WTC11 (cell line): ENCODE results near the gene SNX19.

Experiments
- CREB1 ChIP-seq: sonication (generic); formaldehyde crosslinking; IDR thresholded peaks from 2 replicates; pipeline ENCODE4 v1.8.0; 2023; ENCODE audit warnings: mild to moderate bottlenecking, missing genetic modification reagents
- EMX1 ChIP-seq: fragments of 250-450 bp; sonication (Bioruptor Pico); IDR thresholded peaks from 2 replicates; pipeline ENCODE4 v1.8.0; 2021; ENCODE audit warnings: mild to moderate bottlenecking
- NR2C2 ChIP-seq: sonication (generic); formaldehyde crosslinking; IDR thresholded peaks from 2 replicates; pipeline ENCODE4 v1.8.0; 2022; ENCODE audit warnings: mild to moderate bottlenecking, missing genetic modification reagents
- SP1 ChIP-seq: sonication (generic); formaldehyde crosslinking; conservative IDR thresholded peaks from 2 replicates; pipeline ENCODE4 v1.8.1; 2022; ENCODE audit warnings: missing genetic modification reagents
- TEAD4 ChIP-seq: sonication (generic); formaldehyde crosslinking; IDR thresholded peaks from 2 replicates; pipeline ENCODE4 v1.8.0; 2022; ENCODE audit warnings: mild to moderate bottlenecking, missing genetic modification reagents
- ZBTB21 ChIP-seq: sonication (generic); formaldehyde crosslinking; IDR thresholded peaks from 2 replicates; pipeline ENCODE4 v1.8.1; 2023; ENCODE audit warnings: mild to moderate bottlenecking, missing genetic modification reagents, borderline replicate concordance
- ZNF121 ChIP-seq: sonication (generic); formaldehyde crosslinking; IDR thresholded peaks from 2 replicates; pipeline ENCODE4 v1.8.0; 2023; ENCODE audit warnings: missing genetic modification reagents
- TF ChIP-seq, protein P1 (sequence below): fragments of 200-600 bp; IDR thresholded peaks from 2 replicates; pipeline ENCODE4 v1.8.0; 2022; ENCODE audit warnings: antibody characterized with exemption
- TF ChIP-seq, protein P2 (sequence below): fragments of 250-450 bp; sonication (Bioruptor Pico); IDR thresholded peaks from 2 replicates; pipeline ENCODE4 v2.1.2; 2022; ENCODE audit warnings: mild to moderate bottlenecking, moderate library complexity
- TF ChIP-seq, protein P3 (sequence below): sonication (generic); formaldehyde crosslinking; IDR thresholded peaks from 2 replicates; pipeline ENCODE4 v1.8.1; 2023; ENCODE audit warnings: mild to moderate bottlenecking, missing genetic modification reagents, moderate library complexity
- TF ChIP-seq, protein P4 (sequence below): sonication (generic); formaldehyde crosslinking; IDR thresholded peaks from 2 replicates; pipeline ENCODE4 v1.8.0; 2022; ENCODE audit warnings: mild to moderate bottlenecking, missing genetic modification reagents
- TF ChIP-seq, protein P5 (sequence below): sonication (generic); formaldehyde crosslinking; conservative IDR thresholded peaks from 2 replicates; pipeline ENCODE4 v1.8.1; 2023; ENCODE audit warnings: mild to moderate bottlenecking, low read depth, missing genetic modification reagents, moderate library complexity
- TF ChIP-seq, protein P6 (sequence below): sonication (generic); formaldehyde crosslinking; conservative IDR thresholded peaks from 2 replicates; pipeline ENCODE4 v1.8.1; 2022; ENCODE audit warnings: mild to moderate bottlenecking, missing genetic modification reagents
- TF ChIP-seq, protein P7 (sequence below): sonication (generic); formaldehyde crosslinking; IDR thresholded peaks from 2 replicates; pipeline ENCODE4 v1.8.1; 2022; ENCODE audit warnings: missing genetic modification reagents, borderline replicate concordance

DNA sequence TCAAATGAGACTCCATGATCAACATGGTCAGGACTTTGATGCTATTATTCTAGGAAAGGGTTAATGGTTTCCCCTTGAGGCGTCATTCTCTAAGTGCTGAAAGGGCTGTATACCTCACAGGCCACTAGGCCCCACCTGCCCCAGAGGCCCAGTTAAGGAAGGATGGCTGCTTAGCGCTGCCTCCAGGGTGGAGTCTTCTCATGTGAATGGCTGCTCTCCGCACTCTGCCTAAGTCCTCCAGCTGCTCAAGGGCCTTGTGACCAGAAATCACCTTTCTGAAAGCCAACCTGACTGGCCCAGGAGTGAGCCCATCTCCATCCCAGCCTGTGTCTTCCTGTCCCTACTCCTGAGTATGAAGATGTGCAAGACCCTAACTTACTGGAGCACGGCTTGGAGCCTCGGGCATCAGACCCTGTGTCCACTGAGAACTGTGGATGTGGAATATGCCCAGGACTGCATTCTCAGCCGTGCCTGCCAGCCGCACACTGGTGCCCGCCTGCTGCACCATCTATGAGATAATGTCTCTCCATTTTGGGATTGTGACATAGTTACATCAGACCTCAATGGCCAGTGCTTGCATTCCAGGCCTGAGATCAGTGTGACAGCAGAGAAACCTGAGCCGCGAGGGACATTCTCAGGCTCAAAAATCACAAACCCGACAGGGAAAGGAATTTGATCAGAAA, 51.0 kb downstream of the SNX19 start:
- TF ChIP-seq, protein P1, sequence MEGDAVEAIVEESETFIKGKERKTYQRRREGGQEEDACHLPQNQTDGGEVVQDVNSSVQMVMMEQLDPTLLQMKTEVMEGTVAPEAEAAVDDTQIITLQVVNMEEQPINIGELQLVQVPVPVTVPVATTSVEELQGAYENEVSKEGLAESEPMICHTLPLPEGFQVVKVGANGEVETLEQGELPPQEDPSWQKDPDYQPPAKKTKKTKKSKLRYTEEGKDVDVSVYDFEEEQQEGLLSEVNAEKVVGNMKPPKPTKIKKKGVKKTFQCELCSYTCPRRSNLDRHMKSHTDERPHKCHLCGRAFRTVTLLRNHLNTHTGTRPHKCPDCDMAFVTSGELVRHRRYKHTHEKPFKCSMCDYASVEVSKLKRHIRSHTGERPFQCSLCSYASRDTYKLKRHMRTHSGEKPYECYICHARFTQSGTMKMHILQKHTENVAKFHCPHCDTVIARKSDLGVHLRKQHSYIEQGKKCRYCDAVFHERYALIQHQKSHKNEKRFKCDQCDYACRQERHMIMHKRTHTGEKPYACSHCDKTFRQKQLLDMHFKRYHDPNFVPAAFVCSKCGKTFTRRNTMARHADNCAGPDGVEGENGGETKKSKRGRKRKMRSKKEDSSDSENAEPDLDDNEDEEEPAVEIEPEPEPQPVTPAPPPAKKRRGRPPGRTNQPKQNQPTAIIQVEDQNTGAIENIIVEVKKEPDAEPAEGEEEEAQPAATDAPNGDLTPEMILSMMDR: no peak
- TF ChIP-seq ZNF121 (CRISPR knock-in tag): no peak
- TF ChIP-seq, protein P2, sequence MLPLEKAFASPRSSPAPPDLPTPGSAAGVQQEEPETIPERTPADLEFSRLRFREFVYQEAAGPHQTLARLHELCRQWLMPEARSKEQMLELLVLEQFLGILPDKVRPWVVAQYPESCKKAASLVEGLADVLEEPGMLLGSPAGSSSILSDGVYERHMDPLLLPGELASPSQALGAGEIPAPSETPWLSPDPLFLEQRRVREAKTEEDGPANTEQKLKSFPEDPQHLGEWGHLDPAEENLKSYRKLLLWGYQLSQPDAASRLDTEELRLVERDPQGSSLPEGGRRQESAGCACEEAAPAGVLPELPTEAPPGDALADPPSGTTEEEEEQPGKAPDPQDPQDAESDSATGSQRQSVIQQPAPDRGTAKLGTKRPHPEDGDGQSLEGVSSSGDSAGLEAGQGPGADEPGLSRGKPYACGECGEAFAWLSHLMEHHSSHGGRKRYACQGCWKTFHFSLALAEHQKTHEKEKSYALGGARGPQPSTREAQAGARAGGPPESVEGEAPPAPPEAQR (CRISPR knock-in tag): no peak
- TF ChIP-seq, protein P3, sequence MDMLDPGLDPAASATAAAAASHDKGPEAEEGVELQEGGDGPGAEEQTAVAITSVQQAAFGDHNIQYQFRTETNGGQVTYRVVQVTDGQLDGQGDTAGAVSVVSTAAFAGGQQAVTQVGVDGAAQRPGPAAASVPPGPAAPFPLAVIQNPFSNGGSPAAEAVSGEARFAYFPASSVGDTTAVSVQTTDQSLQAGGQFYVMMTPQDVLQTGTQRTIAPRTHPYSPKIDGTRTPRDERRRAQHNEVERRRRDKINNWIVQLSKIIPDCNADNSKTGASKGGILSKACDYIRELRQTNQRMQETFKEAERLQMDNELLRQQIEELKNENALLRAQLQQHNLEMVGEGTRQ (CRISPR knock-in tag): no peak
- TF ChIP-seq, protein P4, sequence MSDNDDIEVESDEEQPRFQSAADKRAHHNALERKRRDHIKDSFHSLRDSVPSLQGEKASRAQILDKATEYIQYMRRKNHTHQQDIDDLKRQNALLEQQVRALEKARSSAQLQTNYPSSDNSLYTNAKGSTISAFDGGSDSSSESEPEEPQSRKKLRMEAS (CRISPR knock-in tag): no peak
- no peak for TF ChIP-seq EMX1 (CRISPR knock-in tag)
- no peak for TF ChIP-seq TEAD4
- TF ChIP-seq, protein P5, sequence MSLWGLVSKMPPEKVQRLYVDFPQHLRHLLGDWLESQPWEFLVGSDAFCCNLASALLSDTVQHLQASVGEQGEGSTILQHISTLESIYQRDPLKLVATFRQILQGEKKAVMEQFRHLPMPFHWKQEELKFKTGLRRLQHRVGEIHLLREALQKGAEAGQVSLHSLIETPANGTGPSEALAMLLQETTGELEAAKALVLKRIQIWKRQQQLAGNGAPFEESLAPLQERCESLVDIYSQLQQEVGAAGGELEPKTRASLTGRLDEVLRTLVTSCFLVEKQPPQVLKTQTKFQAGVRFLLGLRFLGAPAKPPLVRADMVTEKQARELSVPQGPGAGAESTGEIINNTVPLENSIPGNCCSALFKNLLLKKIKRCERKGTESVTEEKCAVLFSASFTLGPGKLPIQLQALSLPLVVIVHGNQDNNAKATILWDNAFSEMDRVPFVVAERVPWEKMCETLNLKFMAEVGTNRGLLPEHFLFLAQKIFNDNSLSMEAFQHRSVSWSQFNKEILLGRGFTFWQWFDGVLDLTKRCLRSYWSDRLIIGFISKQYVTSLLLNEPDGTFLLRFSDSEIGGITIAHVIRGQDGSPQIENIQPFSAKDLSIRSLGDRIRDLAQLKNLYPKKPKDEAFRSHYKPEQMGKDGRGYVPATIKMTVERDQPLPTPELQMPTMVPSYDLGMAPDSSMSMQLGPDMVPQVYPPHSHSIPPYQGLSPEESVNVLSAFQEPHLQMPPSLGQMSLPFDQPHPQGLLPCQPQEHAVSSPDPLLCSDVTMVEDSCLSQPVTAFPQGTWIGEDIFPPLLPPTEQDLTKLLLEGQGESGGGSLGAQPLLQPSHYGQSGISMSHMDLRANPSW (CRISPR knock-in tag): no peak
- TF ChIP-seq, protein P6, sequence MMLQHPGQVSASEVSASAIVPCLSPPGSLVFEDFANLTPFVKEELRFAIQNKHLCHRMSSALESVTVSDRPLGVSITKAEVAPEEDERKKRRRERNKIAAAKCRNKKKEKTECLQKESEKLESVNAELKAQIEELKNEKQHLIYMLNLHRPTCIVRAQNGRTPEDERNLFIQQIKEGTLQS (CRISPR knock-in tag): no peak
- no peak for TF ChIP-seq SP1
- no peak for TF ChIP-seq NR2C2
- no peak for TF ChIP-seq CREB1 (CRISPR knock-in tag)
- TF ChIP-seq ZBTB21 (CRISPR knock-in tag): no peak
- TF ChIP-seq, protein P7, sequence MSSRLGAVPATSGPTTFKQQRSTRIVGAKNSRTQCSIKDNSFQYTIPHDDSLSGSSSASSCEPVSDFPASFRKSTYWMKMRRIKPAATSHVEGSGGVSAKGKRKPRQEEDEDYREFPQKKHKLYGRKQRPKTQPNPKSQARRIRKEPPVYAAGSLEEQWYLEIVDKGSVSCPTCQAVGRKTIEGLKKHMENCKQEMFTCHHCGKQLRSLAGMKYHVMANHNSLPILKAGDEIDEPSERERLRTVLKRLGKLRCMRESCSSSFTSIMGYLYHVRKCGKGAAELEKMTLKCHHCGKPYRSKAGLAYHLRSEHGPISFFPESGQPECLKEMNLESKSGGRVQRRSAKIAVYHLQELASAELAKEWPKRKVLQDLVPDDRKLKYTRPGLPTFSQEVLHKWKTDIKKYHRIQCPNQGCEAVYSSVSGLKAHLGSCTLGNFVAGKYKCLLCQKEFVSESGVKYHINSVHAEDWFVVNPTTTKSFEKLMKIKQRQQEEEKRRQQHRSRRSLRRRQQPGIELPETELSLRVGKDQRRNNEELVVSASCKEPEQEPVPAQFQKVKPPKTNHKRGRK: no peak
